OCI-LY3 (cell line): ENCODE data around the gene CTNND1.

Experiments
- EZH2phosphoT487 ChIP-seq: fragments of 200-600 bp; shearing (Covaris generic); IDR thresholded peaks from 2 replicates; pipeline ENCODE4 v1.6.1; 2018; ENCODE audit warnings: antibody characterized with exemption, mixed run types, low read depth
- TF ChIP-seq, protein P1 (sequence below): fragments of 200-600, 300-600 bp; sonication (generic); IDR thresholded peaks from 2 replicates; pipeline ENCODE4 v1.5.1; 2014; ENCODE audit warnings: antibody characterized with exemption, low read length, low read depth

- TF ChIP-seq, protein P1, sequence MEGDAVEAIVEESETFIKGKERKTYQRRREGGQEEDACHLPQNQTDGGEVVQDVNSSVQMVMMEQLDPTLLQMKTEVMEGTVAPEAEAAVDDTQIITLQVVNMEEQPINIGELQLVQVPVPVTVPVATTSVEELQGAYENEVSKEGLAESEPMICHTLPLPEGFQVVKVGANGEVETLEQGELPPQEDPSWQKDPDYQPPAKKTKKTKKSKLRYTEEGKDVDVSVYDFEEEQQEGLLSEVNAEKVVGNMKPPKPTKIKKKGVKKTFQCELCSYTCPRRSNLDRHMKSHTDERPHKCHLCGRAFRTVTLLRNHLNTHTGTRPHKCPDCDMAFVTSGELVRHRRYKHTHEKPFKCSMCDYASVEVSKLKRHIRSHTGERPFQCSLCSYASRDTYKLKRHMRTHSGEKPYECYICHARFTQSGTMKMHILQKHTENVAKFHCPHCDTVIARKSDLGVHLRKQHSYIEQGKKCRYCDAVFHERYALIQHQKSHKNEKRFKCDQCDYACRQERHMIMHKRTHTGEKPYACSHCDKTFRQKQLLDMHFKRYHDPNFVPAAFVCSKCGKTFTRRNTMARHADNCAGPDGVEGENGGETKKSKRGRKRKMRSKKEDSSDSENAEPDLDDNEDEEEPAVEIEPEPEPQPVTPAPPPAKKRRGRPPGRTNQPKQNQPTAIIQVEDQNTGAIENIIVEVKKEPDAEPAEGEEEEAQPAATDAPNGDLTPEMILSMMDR = no peak
- TF ChIP-seq EZH2phosphoT487 = no peak
These were observed 14.5 kb downstream of the CTNND1 start for GRCh38 chr11:57776031-57776521.
